Activated B cell treated with CpG ODN at 0.5 μM for 24 hours (primary cell): ENCODE results near the gene TEX51. TPM values are rescaled to one million over a fixed set of nuclear protein-coding genes. Genes with fewer than 3 reads are reported as not detected.

Source experiments
- ATAC-seq: fragments of 200-7000 bp; cut with Tn5 transposase; one replicate; pipeline ENCODE4 v1.10.0; 2021; ENCODE audit warnings: low read depth, mild to moderate bottlenecking, moderate library complexity
- CTCF ChIA-PET: fragments of 350-600 bp; sonication (Branson Sonifier 250); formaldehyde crosslinking; loops from one replicate; lab custom pipeline; 2021; ENCODE audit warnings: antibody characterized with exemption; lab: Charles Lee
- POLR2A ChIA-PET: fragments of 350-600 bp; sonication (Branson Sonifier 250); formaldehyde crosslinking; loops from one replicate; lab custom pipeline; 2021; ENCODE audit warnings: antibody characterized with exemption; lab: Charles Lee
- DNase-seq: peaks from one replicate; pipeline ENCODE4 v3.0.0; 2022
- H3K27ac Mint-ChIP-seq: one replicate; pipeline ENCODE4 v1.8.0; 2020; ENCODE audit warnings: mixed read lengths
- H3K27me3 Mint-ChIP-seq: one replicate; pipeline ENCODE4 v1.8.0; 2021; ENCODE audit warnings: mixed read lengths
- H3K36me3 Mint-ChIP-seq: one replicate; pipeline ENCODE4 v1.8.0; 2021; ENCODE audit warnings: low read depth, mixed read lengths
- H3K4me1 Mint-ChIP-seq: one replicate; pipeline ENCODE4 v1.8.0; 2021; ENCODE audit warnings: mixed read lengths
- H3K4me3 Mint-ChIP-seq: one replicate; pipeline ENCODE4 v1.8.0; 2020; ENCODE audit warnings: mild to moderate bottlenecking, mixed read lengths
- H3K9me3 Mint-ChIP-seq: one replicate; pipeline ENCODE4 v1.8.0; 2020; ENCODE audit warnings: mixed read lengths
- CTCF ChIP-seq: fragments of 200-600 bp; IDR thresholded peaks from one replicate; pipeline ENCODE4 v1.8.0; 2022; ENCODE audit warnings: antibody characterized with exemption, mild to moderate bottlenecking
- intact Hi-C: fragments of 100-400 bp; cut with micrococcal nuclease; formaldehyde crosslinking; loops from one replicate; pipeline ENCODE4 v1.15.1; 2024
- total RNA-seq: library from RNA; stranded (reverse); gene quantifications from 2 replicates; pipeline ENCODE4 v1.2.3, GENCODE V29; 2022

The TEX51 gene
- total RNA-seq, 1 donor from 2014 or later: not detected

- ChIA-PET CTCF (no interaction called here), POLR2A (no interaction called here)
- no peak for ATAC-seq
- Mint-ChIP-seq H3K4me3 (no peak overlapping the region), H3K36me3 (no peaks in the 10 kb centered on the region), H3K27me3 (peaks cover 14% of the 10 kb centered on the region), H3K4me1 (peaks cover 8% of the 10 kb centered on the region), H3K27ac (no peak overlapping the region), H3K9me3 (no peaks in the 10 kb centered on the region)
- TF ChIP-seq CTCF: no peak
- no peak for DNase-seq
- intact Hi-C loops: no loop called here
Measured at GRCh38 chr2:126890551-126891450, 7.9 kb upstream of the TEX51 start.

- Mint-ChIP-seq H3K27ac (no peak overlapping the region), H3K4me1 (peaks cover 2% of the 10 kb centered on the region), H3K9me3 (no peaks in the 10 kb centered on the region), H3K27me3 (peaks cover 9% of the 10 kb centered on the region), H3K36me3 (no peaks in the 10 kb centered on the region), H3K4me3 (no peak overlapping the region)
- DNase-seq (no peak), ATAC-seq (no peak)
- CTCF ChIA-PET: no interaction called here
- intact Hi-C loops: no loop called here
- no peak for TF ChIP-seq CTCF
- POLR2A ChIA-PET: no interaction called here
Measured at GRCh38 chr2:126891681-126892500, 6.8 kb upstream of the TEX51 start.

GRCh38 chr2:126893153-126893552 lies 5.5 kb upstream of the TEX51 start:
- intact Hi-C loops: no loop called here
- TF ChIP-seq CTCF: no peak
- POLR2A ChIA-PET: no interaction called here
- Mint-ChIP-seq H3K27me3 (peaks cover 5% of the 10 kb centered on the region), H3K27ac (no peak overlapping the region), H3K4me1 (no peaks in the 10 kb centered on the region), H3K9me3 (peaks cover 3% of the 10 kb centered on the region), H3K36me3 (no peaks in the 10 kb centered on the region), H3K4me3 (no peak overlapping the region)
- CTCF ChIA-PET: no interaction called here
- ATAC-seq: no peak
- DNase-seq: no peak

- CTCF ChIA-PET: no interaction called here
- POLR2A ChIA-PET: no interaction called here
- ATAC-seq: no peak
Measured at GRCh38 chr2:126893606-126894005, 5.1 kb upstream of the TEX51 start.

More at GRCh38 chr2:126893606-126894005, 5.1 kb upstream of the TEX51 start:
- Mint-ChIP-seq H3K9me3 (peaks cover 3% of the 10 kb centered on the region), H3K4me3 (no peak overlapping the region), H3K27me3 (peaks cover 5% of the 10 kb centered on the region), H3K4me1 (no peaks in the 10 kb centered on the region), H3K36me3 (no peaks in the 10 kb centered on the region), H3K27ac (no peak overlapping the region)
- intact Hi-C loops: no loop called here
- TF ChIP-seq CTCF: no peak
- DNase-seq: no peak
